Gastroesophageal sphincter (tissue), 4 donors: ENCODE measurements around the gene C3orf52. TPM values are rescaled to one million over a fixed set of nuclear protein-coding genes. Genes with fewer than 3 reads are reported as not detected.

Source experiments
- ATAC-seq: fragments of 150-250 bp; one replicate; pipeline ENCODE4 v1.9.1; 2016; ENCODE audit warnings: mild to moderate bottlenecking, moderate library complexity
- H3K27ac ChIP-seq, 4 donors: fragments of 200-600 bp; sonication (generic) in 3 of 4; 1 replicate in 3 of 4; 2 replicates in 1 of 4; pipeline ENCODE4 v1.5.1; 2016 to 2019
- H3K27me3 ChIP-seq: fragments of 200-600 bp; sonication (generic); one replicate; pipeline ENCODE4 v1.5.1; 2019
- H3K36me3 ChIP-seq, 2 donors: fragments of 200-600 bp; sonication (generic); one replicate each; pipeline ENCODE4 v1.5.1; 2019; ENCODE audit warnings: control low read depth in 1 of 2
- H3K4me1 ChIP-seq, 3 donors: fragments of 200-600 bp; sonication (generic); 1 replicate in 2 of 3; 2 replicates in 1 of 3; pipeline ENCODE4 v1.5.1; 2016 to 2019; ENCODE audit warnings: control low read depth in 2 of 3
- H3K4me3 ChIP-seq, 2 donors: fragments of 200-600 bp; sonication (generic); one replicate each; pipeline ENCODE4 v1.5.1; 2019; ENCODE audit warnings: mild to moderate bottlenecking in 1 of 2, moderate library complexity in 1 of 2
- H3K9me3 ChIP-seq, 3 donors: fragments of 200-600 bp; sonication (generic); one replicate each; pipeline ENCODE4 v1.5.1; 2017 to 2019; ENCODE audit warnings: control low read depth in 2 of 3
- CTCF ChIP-seq, 4 experiments: fragments of 200-600 bp in 2 of 4; fragments of 450-650 bp in 2 of 4; sonication (generic) in 1 of 4; IDR thresholded peaks; one replicate each; pipeline ENCODE4 v1.5.1; 2017 to 2019; ENCODE audit warnings: antibody characterized with exemption in 4 of 4, mild to moderate bottlenecking in 2 of 4, moderate library complexity in 2 of 4
- EP300 ChIP-seq: sonication (generic); formaldehyde crosslinking; IDR thresholded peaks from one replicate; pipeline ENCODE4 v1.6.1; 2017; ENCODE audit warnings: antibody characterized with exemption, mild to moderate bottlenecking
- POLR2A ChIP-seq, 2 donors: fragments of 450-650 bp; IDR thresholded peaks; one replicate each; pipeline ENCODE4 v1.6.1; 2017; ENCODE audit warnings: antibody characterized with exemption in 2 of 2, mild to moderate bottlenecking in 2 of 2, moderate library complexity in 1 of 2
- POLR2AphosphoS5 ChIP-seq: sonication (generic); formaldehyde crosslinking; IDR thresholded peaks from one replicate; pipeline ENCODE4 v1.6.1; 2017; ENCODE audit warnings: antibody characterized with exemption
- WGBS, 2 donors: methylation state at CpG; one replicate each; pipeline ENCODE4 v1.1.5; 2018; ENCODE audit warnings: low coverage in 1 of 2; 5-methylcytosine and 5-hydroxymethylcytosine counted together
- small RNA-seq, 4 donors: library from RNA; depleted of rRNA; stranded (forward); fragments of <200 nt; gene quantifications; one replicate each; pipeline ENCODE3, GENCODE V24; 2016
- total RNA-seq, 4 donors: library from RNA; depleted of rRNA; stranded (reverse); fragments of >200 nt; gene quantifications; one replicate each; pipeline ENCODE4 v1.1.0, GENCODE V29; 2016

The C3orf52 gene
- total RNA-seq, 4 donors from 2014 or later: 1.6 to 3.4 (median 1.9) TPM

GRCh38 chr3:112143689-112144088, 57.5 kb downstream of the C3orf52 start:
- H3K9me3 ChIP-seq: peaks cover 0 to 12% (median 0%) of the 10 kb centered on the region in 3 donors
- no peak for ATAC-seq
- H3K27ac ChIP-seq: no peak overlapping the region
- no peaks in the 10 kb centered on the region for H3K27me3 ChIP-seq
- H3K36me3 ChIP-seq: no peaks in the 10 kb centered on the region
- no peak for TF ChIP-seq POLR2A (IDR thresholded peaks at IDR 0.05)
- TF ChIP-seq EP300: no peak
- TF ChIP-seq POLR2AphosphoS5: no peak
- no peak for TF ChIP-seq CTCF (IDR thresholded peaks at IDR 0.05)
- H3K4me1 ChIP-seq: no peaks in the 10 kb centered on the region
- WGBS, 2 donors: 67% methylated on average over 1 of the region's 1 CpG; no CpG with 5 or more reads in 1 of the 2 donors
- no peak overlapping the region for H3K4me3 ChIP-seq

GRCh38 chr3:112149136-112149535, 62.9 kb downstream of the C3orf52 start:
- no peak for ATAC-seq

GRCh38 chr3:112167758-112168157, 81.6 kb downstream of the C3orf52 start:
- Histone ChIP-seq H3K27me3 (no peaks in the 10 kb centered on the region), H3K4me1 (no peaks in the 10 kb centered on the region), H3K4me3 (no peak overlapping the region), H3K36me3 (no peaks in the 10 kb centered on the region), H3K9me3 (peaks cover 0 to 10% (median 0%) of the 10 kb centered on the region in 3 donors), H3K27ac (no peak overlapping the region)
- WGBS, 2 donors: 75 to 87% methylated on average over 2 of the region's 2 CpGs
- TF ChIP-seq POLR2AphosphoS5 (no peak), CTCF (IDR thresholded peaks at IDR 0.05) (no peak), EP300 (no peak), POLR2A (IDR thresholded peaks at IDR 0.05) (no peak)
- no peak for ATAC-seq

More at GRCh38 chr3:112149136-112149535, 62.9 kb downstream of the C3orf52 start:
- H3K9me3 ChIP-seq: peaks cover 0 to 25% (median 0%) of the 10 kb centered on the region in 3 donors
- no peaks in the 10 kb centered on the region for H3K4me1 ChIP-seq
- H3K36me3 ChIP-seq: no peaks in the 10 kb centered on the region
- H3K4me3 ChIP-seq: no peak overlapping the region
- no peaks in the 10 kb centered on the region for H3K27me3 ChIP-seq
- no peak overlapping the region for H3K27ac ChIP-seq
- WGBS, 2 donors: no CpG with 5 or more reads among the region's 1 CpG
- no peak for TF ChIP-seq POLR2AphosphoS5

Small RNA genes within 50 kb of the gene (small RNA-seq; reads per million reads assigned to genes)
- gene MIR567: 0 reads per million in 4 donors

Other genes with a start within 250 kb of the C3orf52 start
- 100 to 1,000 TPM in 1 of 4 donors, 10 to 100 TPM in 3; 52.1 to 115 (median 77.4) TPM for gene PHLDB2, start 227.1 kb upstream of the C3orf52 start, total RNA-seq
- 10 to 100 TPM; 10.6 to 22.4 (median 17.1) TPM for gene ABHD10, start 107.4 kb upstream of the C3orf52 start, total RNA-seq
- 1 to 10 TPM in 3 of 4 donors, not detected in 1; 1.1 to 2.7 (median 1.5) TPM for gene TAGLN3, start 87.5 kb upstream of the C3orf52 start, total RNA-seq
- gene TMPRSS7, start 51.7 kb upstream of the C3orf52 start, total RNA-seq: not detected
- gene GCSAM, start 46.9 kb downstream of the C3orf52 start, total RNA-seq: under 1 TPM in 1 of 4 donors, not detected in 3; 0.42 TPM
- under 1 TPM in 1 of 4 donors, not detected in 3; 0.15 TPM for gene SLC9C1, start 207.8 kb downstream of the C3orf52 start, total RNA-seq
- 10 to 100 TPM in 1 of 4 donors, 1 to 10 TPM in 3; 2.5 to 15.6 (median 4.8) TPM for gene CD200, start 246.8 kb downstream of the C3orf52 start, total RNA-seq